ENCODE measurements around the gene NR4A2. TPM values are rescaled to one million over a fixed set of nuclear protein-coding genes. Genes with fewer than 3 reads are reported as not detected.

NR4A2 gene
- polyA plus RNA-seq, 1 of the 3 experiments (the other 2 are of a cell fraction): 16.2 TPM

GRCh38 chr2:156356014-156356754, 23.7 kb upstream of the NR4A2 start:
- Histone ChIP-seq H3K79me2 (ENCODE audit: insufficient read depth) (no peaks in the 10 kb centered on the region), H3K4me2 (no peak overlapping the region), H3K9me2 (no peaks in the 10 kb centered on the region), H3K9me3 (no peaks in the 10 kb centered on the region), H3K4me1 (ENCODE audit: control insufficient read depth in 1 of 2, insufficient read depth in 2 of 2, low read depth in 1 of 2, low read length in 1 of 2) (no peaks in the 10 kb centered on the region), H3K36me3 (replicated peaks in 1 of 2; ENCODE audit: control insufficient read depth in 1 of 2, insufficient read depth in 2 of 2, low read length in 1 of 2) (no peaks in the 10 kb centered on the region), H2AFZ (ENCODE audit: low read depth) (peak overlapping the region; percentile 54; the same call in 1 of the 2 replicates), H4K20me1 (ENCODE audit: insufficient read depth) (no peaks in the 10 kb centered on the region), H3F3A (replicated peaks; ENCODE audit: insufficient read depth) (peaks cover 7% of the 10 kb centered on the region), H3K9ac (no peak overlapping the region), H3K27me3 (ENCODE audit: insufficient read depth) (peaks cover 9% of the 10 kb centered on the region), H3K27ac (ENCODE audit: low read depth in 2 of 2, low read length in 1 of 2) (0 out of 4 replicates have a peak overlapping the region, but pooled peaks of 1 of the 2 experiments have one; percentile 4), H3K4me3 (ENCODE audit: low read depth in 2 of 2, low read length in 1 of 2) (no peak overlapping the region)
- ChIA-PET POLR2A (no interaction called here), CTCF (no interaction called here)
- TF ChIP-seq EZH2phosphoT487 (IDR thresholded peaks at IDR 0.05; ENCODE audit: borderline replicate concordance, low read depth) (no peak), YY1 (IDR thresholded peaks at IDR 0.05; ENCODE audit: low read depth) (no peak), TEAD4 (IDR thresholded peaks at IDR 0.05; ENCODE audit: borderline replicate concordance, insufficient read depth) (no peak), SIN3A (IDR thresholded peaks at IDR 0.05; ENCODE audit: borderline replicate concordance, low read depth, low read length) (no peak), TAF1 (IDR thresholded peaks at IDR 0.05; ENCODE audit: borderline replicate concordance, low read depth, low read length) (no peak), REST (IDR thresholded peaks at IDR 0.05; ENCODE audit: low read depth, low read length) (no peak), USF1 (IDR thresholded peaks at IDR 0.05; ENCODE audit: borderline replicate concordance, low read depth) (no peak), CTCF (IDR thresholded peaks at IDR 0.05) (no peak), RCOR1 (IDR thresholded peaks at IDR 0.05; ENCODE audit: low read length) (no peak)
- TF ChIP-seq, protein P1, sequence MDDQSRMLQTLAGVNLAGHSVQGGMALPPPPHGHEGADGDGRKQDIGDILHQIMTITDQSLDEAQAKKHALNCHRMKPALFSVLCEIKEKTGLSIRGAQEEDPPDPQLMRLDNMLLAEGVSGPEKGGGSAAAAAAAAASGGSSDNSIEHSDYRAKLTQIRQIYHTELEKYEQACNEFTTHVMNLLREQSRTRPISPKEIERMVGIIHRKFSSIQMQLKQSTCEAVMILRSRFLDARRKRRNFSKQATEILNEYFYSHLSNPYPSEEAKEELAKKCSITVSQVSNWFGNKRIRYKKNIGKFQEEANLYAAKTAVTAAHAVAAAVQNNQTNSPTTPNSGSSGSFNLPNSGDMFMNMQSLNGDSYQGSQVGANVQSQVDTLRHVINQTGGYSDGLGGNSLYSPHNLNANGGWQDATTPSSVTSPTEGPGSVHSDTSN (IDR thresholded peaks at IDR 0.05): no peak
- no peak for DNase-seq
- 18% methylated on average over 3 of the region's 3 CpGs for WGBS (ENCODE audit: low lambda C conversion rate)
